Measurements from ENCODE around the gene TICAM1.
"Not testable (repeated sequence)": the region's sequence is repeated elsewhere in the genome, so short reads cannot be mapped to it uniquely, and the experiment has no call there.

The TICAM1 gene
- total RNA-seq = 6.0 to 12.0 (median 9.5) reads per million in 4 experiments

DNA sequence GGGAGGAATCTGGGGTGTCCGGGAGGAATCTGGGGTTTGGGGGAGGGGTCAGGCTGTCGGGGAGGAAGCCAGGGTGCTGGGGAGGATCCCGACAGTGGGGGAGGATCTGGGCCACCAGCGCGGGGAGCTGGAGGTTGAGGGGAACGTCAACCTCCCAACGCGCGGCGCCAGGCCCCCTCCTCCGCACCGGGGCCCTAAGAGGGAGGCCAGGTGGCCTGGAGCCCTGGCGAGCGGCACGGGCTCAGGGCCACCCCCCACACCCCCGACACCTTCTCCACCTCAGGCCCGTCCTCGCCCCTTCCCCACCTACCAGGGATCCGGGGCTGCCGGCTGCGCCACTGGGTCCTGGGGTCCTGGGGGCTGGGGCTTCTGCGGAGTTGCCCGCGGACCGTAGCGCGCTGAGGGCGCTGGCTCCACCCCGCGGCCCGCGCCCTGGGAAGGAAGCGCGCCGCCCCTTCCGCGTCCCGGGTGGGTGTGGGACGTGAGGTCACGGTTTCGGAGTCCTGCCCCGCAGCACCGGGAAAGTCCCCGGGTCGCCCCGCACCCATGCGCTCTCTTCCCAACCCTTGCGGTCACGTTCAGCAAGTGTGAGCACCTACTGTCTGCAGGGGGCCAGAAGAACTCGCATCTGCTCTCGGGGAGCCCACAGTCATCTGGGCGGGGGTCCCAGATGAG is at the start of gene TICAM1:
Gene TICAM1, minus strand, starts transcription at position 409 of the 675 bp plus-strand sequence. CDS start 13,335 bp downstream, outside the sequence.
- peak; percentile 75 for DNase-seq

- DNase-seq = no peak
Observed at GRCh38 chr19:4879041-4879440, 47.5 kb upstream of the TICAM1 start.

- DNase-seq = no peak
Observed at GRCh38 chr19:4878491-4878968, 47.0 kb upstream of the TICAM1 start.

DNA sequence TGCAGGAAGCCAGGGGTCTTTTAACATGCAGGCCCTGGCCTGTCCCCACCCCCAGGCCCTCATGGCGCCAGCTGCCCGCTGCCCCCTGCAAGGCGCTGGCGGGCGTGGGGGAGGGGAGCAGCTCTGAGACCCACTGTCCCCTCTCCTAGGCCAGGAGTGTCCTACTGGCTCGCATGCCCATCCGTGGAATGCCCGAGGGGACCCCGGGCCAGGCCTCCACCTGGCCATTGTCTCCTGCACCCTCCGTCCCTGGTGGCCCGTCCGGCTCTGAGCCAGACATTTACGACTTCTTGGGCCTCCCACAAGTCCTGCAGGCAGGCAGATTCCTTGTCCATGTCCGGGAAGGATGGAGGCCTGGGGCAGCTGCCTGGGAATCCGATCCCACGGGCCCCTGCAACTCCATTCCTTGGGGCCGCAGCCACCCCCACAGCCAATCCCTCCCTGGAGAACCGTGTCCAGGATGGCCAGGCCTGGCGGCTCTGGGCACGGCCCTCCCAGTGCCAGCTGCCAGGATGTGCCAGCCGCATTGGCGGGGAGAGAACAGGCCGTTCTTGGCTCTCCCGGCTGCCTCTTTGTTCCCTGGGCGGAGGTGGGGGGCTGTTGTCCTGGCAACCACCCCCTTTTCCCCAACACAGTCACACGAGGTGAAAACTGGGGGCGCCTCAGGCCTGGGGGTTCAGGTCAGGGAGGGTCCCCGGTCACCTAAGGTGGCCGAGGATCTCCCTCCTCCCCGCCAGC is 46.4 kb upstream of the TICAM1 start:
- DNase-seq = no peak

- no peak for DNase-seq
Observed at GRCh38 chr19:4873930-4874329, 42.4 kb upstream of the TICAM1 start.

DNA sequence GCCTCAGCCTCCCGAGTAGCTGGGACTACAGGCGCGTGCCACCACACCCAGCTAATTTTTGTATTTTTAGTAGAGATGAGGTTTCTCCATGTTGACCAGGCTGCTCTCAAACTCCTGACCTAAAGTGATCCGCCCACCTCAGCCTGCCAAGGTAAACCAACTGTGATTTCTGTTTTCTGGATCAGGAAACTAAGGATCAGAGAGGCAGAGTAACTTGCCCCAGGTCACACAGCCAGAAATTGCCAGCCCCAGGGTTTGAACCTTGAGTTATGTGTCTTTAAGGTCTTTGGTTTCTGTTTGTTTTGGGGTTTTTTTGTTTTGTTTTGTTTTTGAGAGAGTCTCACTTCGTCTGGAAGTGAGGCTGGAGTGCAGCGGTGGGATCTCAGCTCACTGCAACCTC is 40.2 kb upstream of the TICAM1 start:
- DNase-seq = no peak

- no peak for DNase-seq
Observed at GRCh38 chr19:4870025-4870700, 38.7 kb upstream of the TICAM1 start.

DNA sequence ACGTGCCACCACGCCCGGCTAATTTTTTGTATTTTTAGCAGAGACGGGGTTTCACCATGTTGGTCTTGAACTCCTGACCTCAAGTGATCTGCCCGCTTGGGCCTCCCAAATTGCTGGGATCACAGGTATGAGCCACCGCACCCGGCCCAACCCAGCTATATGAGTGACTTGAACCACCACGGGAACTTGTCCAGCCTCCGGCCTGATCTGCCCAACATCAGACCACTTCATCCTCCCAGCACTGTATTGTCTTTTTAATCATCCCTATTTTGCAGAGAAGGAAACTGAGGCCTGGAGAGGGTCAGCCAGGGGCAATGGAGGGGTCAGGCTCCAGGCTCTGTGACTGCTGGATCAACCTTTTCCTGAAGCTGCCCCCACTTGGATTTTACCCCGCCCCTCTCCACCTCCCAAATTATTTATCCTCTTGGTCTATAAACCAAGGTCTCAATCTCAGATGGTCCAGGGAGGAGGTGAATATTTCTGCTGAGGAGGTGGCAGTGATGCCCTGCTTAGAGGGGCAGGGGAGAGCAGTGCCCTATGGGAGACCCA is 36.8 kb upstream of the TICAM1 start:
- DNase-seq = no peak

GRCh38 chr19:4867534-4868285 is 36.2 kb upstream of the TICAM1 start, which contains the start of gene PLIN3:
PLIN3 (minus strand) TSS chr19:4867667; CDS start chr19:4861394, 6,273 bp downstream.
- peak; percentile 84 for DNase-seq

- DNase-seq = peak; percentile 26
Observed at GRCh38 chr19:4866595-4867424, 35.3 kb upstream of the TICAM1 start.

- no peak for DNase-seq
Observed at GRCh38 chr19:4861147-4861546, 29.6 kb upstream of the TICAM1 start.

DNA sequence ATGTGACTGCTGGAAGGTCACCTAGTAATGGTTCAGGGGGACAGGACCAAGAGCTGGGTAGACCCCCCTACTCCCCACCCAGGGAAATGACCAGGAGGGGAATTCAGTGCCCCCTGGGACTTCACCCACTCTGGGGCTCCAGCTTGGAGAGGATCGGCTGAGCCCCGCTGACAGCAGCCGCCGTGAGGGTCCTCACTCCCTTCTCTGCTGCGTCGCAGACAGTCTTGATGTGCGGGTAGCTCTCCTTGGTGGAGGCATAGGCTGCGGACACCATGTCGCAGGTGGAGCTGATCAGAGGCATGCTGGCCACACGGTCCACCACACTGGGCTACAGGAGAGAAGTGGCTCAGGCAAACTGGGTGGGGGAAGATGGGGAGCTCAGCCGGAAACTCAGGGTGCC is 28.2 kb upstream of the TICAM1 start:
- DNase-seq = no peak

DNA sequence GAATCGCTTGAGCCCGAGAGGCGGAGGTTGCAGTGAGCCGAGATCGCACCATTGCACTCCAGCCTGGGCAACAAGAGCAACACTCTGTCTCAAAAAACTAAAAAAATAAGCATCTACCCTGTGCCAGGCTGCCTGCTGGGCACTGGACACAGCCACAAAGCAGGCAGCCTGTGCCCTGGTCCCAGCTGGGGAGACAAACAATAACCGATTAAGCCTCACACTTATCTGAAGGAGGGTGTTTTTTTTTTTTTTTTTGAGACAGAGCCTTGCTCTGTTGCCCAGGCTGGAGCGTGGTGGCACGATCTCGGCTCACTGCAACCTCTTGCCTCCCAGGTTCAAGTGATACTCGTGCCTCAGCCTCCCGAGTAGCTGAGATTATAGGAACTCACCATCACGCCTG is 25.0 kb upstream of the TICAM1 start:
- not testable (repeated sequence) for DNase-seq

DNA sequence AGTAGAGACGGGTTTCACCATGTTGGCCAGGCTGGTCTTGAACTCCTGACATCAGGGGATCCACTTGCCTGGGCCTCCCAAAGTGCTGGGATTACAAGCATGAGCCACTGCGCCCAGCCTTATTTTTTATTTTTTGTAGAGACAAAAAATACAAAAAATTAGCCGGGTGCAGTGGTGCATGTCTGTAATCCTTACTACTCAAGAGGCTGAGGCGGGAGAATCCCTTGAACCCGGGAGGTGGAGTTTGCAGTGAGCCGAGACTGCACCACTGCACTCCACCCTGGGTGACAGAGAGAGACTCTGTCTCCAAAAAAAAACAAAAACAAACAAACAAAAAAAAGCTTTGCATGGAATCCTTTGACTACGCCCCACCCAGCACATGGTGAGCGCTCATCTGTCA is 22.0 kb upstream of the TICAM1 start:
- not testable (repeated sequence) for DNase-seq

GRCh38 chr19:4852484-4852883 is 21.0 kb upstream of the TICAM1 start:
- no peak for DNase-seq

GRCh38 chr19:4851551-4852290 is 20.2 kb upstream of the TICAM1 start:
- peak; percentile 74 for DNase-seq

GRCh38 chr19:4849019-4849418 is 17.5 kb upstream of the TICAM1 start:
- no peak for DNase-seq

- no peak for DNase-seq
Observed at GRCh38 chr19:4847190-4847973, 15.9 kb upstream of the TICAM1 start.

DNA sequence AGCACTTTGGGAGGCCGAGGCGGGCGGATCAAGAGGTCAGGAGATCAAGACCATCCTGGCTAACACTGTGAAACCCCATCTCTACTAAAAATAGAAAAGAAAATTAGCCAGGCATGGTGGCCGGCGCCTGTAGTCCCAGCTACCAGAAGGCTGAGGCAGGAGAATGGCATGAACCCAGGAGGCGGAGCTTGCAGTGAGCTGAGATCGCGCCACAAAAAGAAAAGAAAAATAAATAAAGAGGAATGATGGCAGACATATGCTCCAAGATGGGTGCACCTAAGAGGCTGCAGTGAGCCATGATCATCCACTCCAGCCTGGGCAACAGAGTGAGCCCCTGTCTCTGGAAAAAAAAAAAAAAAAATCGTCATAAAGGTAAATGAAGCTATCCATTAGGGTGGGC is 14.5 kb upstream of the TICAM1 start:
- DNase-seq = not testable (repeated sequence)
